Cerebellar cortex (tissue), 1 donor: ENCODE measurements around the gene SEMA4G.
A peak's percentile ranks its signal among the peaks of the same experiment; 100 is the strongest.
"Not testable (repeated sequence)": the region's sequence is repeated elsewhere in the genome, so short reads cannot be mapped to it uniquely, and the experiment has no call there.

Experiments
- DNase-seq: peaks from one replicate; pipeline ENCODE4 v3.0.0-alpha.2; 2015; ENCODE audit warnings: low spot score

The SEMA4G gene

GRCh38 chr10:100970914-100971811, 1.9 kb downstream of the SEMA4G start:
- no peak for DNase-seq

- DNase-seq: no peak
Observed at GRCh38 chr10:100972115-100972903, 3.0 kb downstream of the SEMA4G start.

- DNase-seq: no peak
Observed at GRCh38 chr10:100972904-100973535, 3.7 kb downstream of the SEMA4G start.

- DNase-seq: not testable (repeated sequence)
Observed at GRCh38 chr10:100975397-100975796, 6.1 kb downstream of the SEMA4G start.

GRCh38 chr10:100976906-100977305, 7.6 kb downstream of the SEMA4G start:
- no peak for DNase-seq

GRCh38 chr10:100977436-100977835, 8.1 kb downstream of the SEMA4G start:
- no peak for DNase-seq

GRCh38 chr10:100978121-100978900, 9.0 kb downstream of the SEMA4G start:
- DNase-seq: no peak

GRCh38 chr10:100978901-100979195, 9.5 kb downstream of the SEMA4G start:
- DNase-seq: no peak

GRCh38 chr10:100979791-100980272, 10.5 kb downstream of the SEMA4G start:
- DNase-seq: no peak

- DNase-seq: no peak
Observed at GRCh38 chr10:100980311-100980710, 11.0 kb downstream of the SEMA4G start.

GRCh38 chr10:100980711-100981110, 11.4 kb downstream of the SEMA4G start:
- DNase-seq: no peak

GRCh38 chr10:100981178-100981772, 12.0 kb downstream of the SEMA4G start:
- no peak for DNase-seq

- peak; percentile 88 for DNase-seq
Observed at GRCh38 chr10:100982916-100983830, 13.9 kb downstream of the SEMA4G start.

GRCh38 chr10:100983868-100984671, 14.8 kb downstream of the SEMA4G start:
- DNase-seq: no peak

- no peak for DNase-seq
Observed at GRCh38 chr10:100984672-100985177, 15.4 kb downstream of the SEMA4G start.

GRCh38 chr10:100985336-100985735, 16.0 kb downstream of the SEMA4G start:
- no peak for DNase-seq

GRCh38 chr10:100986623-100986951, 17.3 kb downstream of the SEMA4G start:
- DNase-seq: no peak

GRCh38 chr10:100986952-100987684, 17.8 kb downstream of the SEMA4G start, which contains the start of the genes MRPL43 and TWNK:
Gene MRPL43 (minus strand): TSS chr10:100987497. CDS start chr10:100987443, 54 bp downstream.
Gene TWNK (plus strand): TSS chr10:100987543. CDS start chr10:100988211, 668 bp downstream.
- peak; percentile 91 for DNase-seq
